Measurements from ENCODE around the gene ZNF836.
"Not testable (repeated sequence)": the region's sequence is repeated elsewhere in the genome, so short reads cannot be mapped to it uniquely, and the experiment has no call there.

The ZNF836 gene

DNA sequence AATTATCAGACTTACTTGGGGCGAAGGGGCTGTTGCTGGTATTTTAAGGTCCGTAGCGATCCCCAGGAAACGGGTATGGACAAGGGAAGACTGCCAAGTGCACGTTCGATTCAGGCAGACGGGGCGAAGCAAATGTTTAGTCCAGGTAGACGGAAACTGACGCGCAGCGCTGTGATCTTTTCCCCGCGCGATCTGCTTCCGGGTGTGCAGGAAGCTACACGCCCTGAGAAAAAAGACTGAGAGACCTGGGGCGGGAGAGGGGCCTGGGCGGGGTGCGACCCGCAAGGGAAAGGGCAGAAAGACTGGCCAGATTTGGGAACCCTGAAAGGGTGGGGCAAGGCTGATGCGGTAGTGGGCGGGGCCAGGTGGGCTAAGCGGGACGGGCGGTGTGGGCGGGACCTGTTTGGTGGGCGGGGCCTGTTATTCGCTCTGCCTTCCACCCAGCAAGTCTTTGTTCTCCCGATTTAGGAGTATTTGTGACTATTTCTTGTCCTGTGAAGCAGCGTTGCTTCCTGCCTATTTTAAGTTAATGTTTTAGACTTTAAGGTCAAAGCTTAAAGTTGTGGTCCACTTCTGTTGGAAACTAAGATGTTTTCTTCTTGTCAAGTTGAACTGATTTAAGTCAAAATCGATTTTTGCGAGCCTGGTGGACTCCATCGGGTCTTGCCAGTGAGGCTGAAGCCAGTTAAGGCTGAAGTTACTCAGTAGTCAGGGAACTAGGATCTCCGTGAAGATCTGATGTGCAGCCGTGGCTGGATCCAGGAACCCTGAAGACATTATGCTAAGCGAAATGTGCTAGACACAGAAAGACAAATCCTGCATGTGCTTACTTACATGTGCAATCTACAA lies at the start of gene ZNF836:
Gene ZNF836 (minus strand): TSS at position 301 of the 849 bp plus-strand sequence. CDS start 3,549 bp downstream, outside the sequence.
- H3K36me3 Mint-ChIP-seq (ENCODE audit: low read depth), result peaks cover 40% of the 10 kb centered on the region
- no peaks in the 10 kb centered on the region for H3K27me3 Mint-ChIP-seq (ENCODE audit: low read depth)
- peaks cover 21% of the 10 kb centered on the region for H3K4me1 Mint-ChIP-seq (ENCODE audit: low read depth)
- H3K9me3 Mint-ChIP-seq, result peaks cover 21% of the 10 kb centered on the region
- H3K4me3 Mint-ChIP-seq, result peak within 1 kb of the TSS; percentile 99
- H3K27ac Mint-ChIP-seq, result peak within 1 kb of the TSS; percentile 98
- DNase-seq (ENCODE audit: low spot score), result peak; percentile 81

DNA sequence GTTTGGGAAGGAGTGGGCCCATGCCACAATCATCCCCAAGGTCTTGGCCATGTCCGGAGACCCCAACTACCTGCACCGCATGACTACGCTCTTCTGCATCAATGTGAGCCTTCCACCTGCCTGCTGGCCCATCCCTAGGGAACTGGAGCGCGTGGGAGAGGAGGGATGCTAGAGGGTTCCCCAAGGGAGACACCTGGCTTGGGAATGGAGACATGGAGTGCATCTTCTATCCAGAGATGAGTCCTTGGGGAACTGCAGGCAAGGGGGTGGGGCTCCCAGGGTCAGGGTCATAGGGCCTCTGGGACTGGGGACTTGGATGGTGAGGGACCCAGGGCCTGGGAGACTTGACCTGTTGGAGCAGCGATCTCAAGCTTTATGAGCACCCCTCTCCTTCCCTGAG lies 49.6 kb upstream of the ZNF836 start:
- Mint-ChIP-seq H3K27ac (no peak overlapping the region), H3K4me1 (ENCODE audit: low read depth) (no peaks in the 10 kb centered on the region), H3K9me3 (no peaks in the 10 kb centered on the region), H3K36me3 (ENCODE audit: low read depth) (peaks cover 87% of the 10 kb centered on the region), H3K27me3 (ENCODE audit: low read depth) (no peaks in the 10 kb centered on the region), H3K4me3 (no peak overlapping the region)
- no peak for DNase-seq (ENCODE audit: low spot score)

DNA sequence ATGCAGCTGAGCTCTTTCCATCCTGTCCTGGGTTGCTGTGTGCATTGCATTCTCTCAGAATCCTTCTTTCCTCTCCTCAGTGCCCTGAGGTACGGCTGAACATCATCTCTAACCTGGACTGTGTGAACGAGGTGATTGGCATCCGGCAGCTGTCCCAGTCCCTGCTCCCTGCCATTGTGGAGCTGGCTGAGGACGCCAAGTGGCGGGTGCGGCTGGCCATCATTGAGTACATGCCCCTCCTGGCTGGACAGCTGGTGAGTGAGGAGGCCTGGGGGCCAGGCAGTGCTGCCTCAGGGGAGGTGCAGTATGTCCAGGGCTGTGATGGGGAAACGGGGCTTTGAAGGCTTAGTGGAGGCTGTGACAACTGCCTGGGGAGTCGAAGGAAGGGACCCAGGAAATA lies 48.2 kb upstream of the ZNF836 start:
- DNase-seq (ENCODE audit: low spot score), result no peak
- H3K27ac Mint-ChIP-seq, result no peak overlapping the region
- H3K4me3 Mint-ChIP-seq, result no peak overlapping the region
- peaks cover 86% of the 10 kb centered on the region for H3K36me3 Mint-ChIP-seq (ENCODE audit: low read depth)
- H3K9me3 Mint-ChIP-seq, result no peaks in the 10 kb centered on the region
- no peaks in the 10 kb centered on the region for H3K4me1 Mint-ChIP-seq (ENCODE audit: low read depth)
- H3K27me3 Mint-ChIP-seq (ENCODE audit: low read depth), result no peaks in the 10 kb centered on the region

DNA sequence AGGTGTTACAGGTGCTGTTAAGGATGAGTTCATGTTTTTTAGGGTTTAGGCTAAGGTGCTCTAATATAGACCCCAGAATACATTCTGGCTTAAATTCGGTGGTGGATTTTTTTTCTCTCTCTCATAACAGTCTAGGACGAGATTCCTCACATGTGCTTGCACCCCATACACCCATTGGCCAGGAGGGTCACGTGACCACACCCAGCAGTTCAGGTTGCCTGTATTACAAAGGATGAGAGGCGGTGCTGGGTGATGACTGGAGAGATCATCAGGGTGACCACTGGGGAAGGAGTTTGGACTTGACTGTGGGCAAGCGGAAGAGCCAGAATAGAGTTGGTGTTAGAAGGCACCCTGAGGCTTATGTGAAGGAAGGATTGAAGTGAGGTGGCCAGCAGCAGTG lies 46.2 kb upstream of the ZNF836 start:
- Mint-ChIP-seq H3K36me3 (ENCODE audit: low read depth) (peaks cover 85% of the 10 kb centered on the region), H3K9me3 (no peaks in the 10 kb centered on the region), H3K27ac (no peak overlapping the region), H3K4me3 (no peak overlapping the region), H3K27me3 (ENCODE audit: low read depth) (no peaks in the 10 kb centered on the region), H3K4me1 (ENCODE audit: low read depth) (no peaks in the 10 kb centered on the region)
- no peak for DNase-seq (ENCODE audit: low spot score)

DNA sequence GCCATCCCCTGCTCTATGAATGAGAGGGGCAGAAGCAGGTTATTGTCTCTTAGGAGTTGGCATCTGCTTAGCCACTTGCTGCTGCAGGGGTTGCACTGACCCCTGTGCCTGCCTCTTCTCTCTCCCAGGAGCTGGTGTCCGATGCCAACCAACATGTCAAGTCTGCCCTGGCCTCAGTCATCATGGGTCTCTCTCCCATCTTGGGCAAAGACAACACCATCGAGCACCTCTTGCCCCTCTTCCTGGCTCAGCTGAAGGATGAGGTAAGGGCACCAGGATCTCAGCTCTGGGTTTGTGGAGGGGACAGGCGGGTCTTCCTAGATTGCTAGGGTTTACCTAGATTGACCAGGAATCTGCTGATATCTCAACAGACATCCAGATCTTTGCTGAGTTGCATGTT lies 45.0 kb upstream of the ZNF836 start:
- Mint-ChIP-seq H3K36me3 (ENCODE audit: low read depth) (peaks cover 85% of the 10 kb centered on the region), H3K9me3 (no peaks in the 10 kb centered on the region), H3K4me3 (no peak overlapping the region), H3K4me1 (ENCODE audit: low read depth) (no peaks in the 10 kb centered on the region), H3K27me3 (ENCODE audit: low read depth) (no peaks in the 10 kb centered on the region), H3K27ac (no peak overlapping the region)
- DNase-seq (ENCODE audit: low spot score), result no peak

DNA sequence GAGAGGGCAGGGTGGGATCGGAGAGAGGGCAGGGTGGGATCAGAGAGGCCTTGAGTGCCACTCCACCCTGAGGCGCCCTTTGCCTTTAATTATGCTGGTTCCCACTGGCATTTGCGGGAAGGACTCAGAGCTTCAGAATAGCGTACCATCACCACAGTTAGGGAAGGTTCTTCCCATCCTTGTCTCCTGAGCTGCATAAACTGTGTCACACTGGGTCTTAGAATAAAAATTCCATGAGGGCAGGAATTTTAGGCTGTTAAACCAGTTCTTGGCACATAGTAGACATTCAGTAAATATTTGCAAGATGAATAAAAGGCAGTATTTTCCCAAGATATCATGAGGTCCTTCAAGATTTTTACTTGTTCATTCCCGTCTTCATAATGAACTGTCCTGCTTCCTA lies 42.8 kb upstream of the ZNF836 start:
- DNase-seq (ENCODE audit: low spot score), result no peak
- Mint-ChIP-seq H3K36me3 (ENCODE audit: low read depth) (peaks cover 79% of the 10 kb centered on the region), H3K27ac (no peak overlapping the region), H3K4me1 (ENCODE audit: low read depth) (no peaks in the 10 kb centered on the region), H3K4me3 (no peak overlapping the region), H3K27me3 (ENCODE audit: low read depth) (no peaks in the 10 kb centered on the region), H3K9me3 (no peaks in the 10 kb centered on the region)

DNA sequence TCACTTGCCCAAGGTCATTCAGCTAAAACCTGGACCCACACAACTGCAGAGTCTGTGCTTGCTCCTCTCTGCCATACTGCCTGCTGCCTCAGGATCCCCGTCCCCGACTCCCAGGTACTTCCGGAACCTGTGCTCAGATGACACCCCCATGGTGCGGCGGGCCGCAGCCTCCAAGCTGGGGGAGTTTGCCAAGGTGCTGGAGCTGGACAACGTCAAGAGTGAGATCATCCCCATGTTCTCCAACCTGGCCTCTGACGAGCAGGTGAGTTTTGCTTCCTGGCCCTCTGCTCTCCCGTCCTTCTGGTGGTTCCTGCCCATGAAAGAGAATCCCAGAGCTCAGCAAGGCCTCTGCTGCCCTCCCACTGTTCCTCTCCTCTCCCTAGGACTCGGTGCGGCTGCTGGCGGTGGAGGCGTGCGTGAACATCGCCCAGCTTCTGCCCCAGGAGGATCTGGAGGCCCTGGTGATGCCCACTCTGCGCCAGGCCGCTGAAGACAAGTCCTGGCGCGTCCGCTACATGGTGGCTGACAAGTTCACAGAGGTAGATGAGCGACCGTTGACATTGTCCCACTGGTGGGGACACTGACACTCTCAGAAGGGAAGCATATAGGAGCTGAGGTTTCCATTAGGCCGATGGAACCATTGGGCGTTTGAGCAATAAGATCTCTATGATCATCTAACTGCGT lies 41.3 kb upstream of the ZNF836 start:
- Mint-ChIP-seq H3K27ac (no peak overlapping the region), H3K27me3 (ENCODE audit: low read depth) (no peaks in the 10 kb centered on the region), H3K9me3 (no peaks in the 10 kb centered on the region), H3K4me1 (ENCODE audit: low read depth) (no peaks in the 10 kb centered on the region), H3K36me3 (ENCODE audit: low read depth) (peaks cover 77% of the 10 kb centered on the region), H3K4me3 (no peak overlapping the region)
- no peak for DNase-seq (ENCODE audit: low spot score)

DNA sequence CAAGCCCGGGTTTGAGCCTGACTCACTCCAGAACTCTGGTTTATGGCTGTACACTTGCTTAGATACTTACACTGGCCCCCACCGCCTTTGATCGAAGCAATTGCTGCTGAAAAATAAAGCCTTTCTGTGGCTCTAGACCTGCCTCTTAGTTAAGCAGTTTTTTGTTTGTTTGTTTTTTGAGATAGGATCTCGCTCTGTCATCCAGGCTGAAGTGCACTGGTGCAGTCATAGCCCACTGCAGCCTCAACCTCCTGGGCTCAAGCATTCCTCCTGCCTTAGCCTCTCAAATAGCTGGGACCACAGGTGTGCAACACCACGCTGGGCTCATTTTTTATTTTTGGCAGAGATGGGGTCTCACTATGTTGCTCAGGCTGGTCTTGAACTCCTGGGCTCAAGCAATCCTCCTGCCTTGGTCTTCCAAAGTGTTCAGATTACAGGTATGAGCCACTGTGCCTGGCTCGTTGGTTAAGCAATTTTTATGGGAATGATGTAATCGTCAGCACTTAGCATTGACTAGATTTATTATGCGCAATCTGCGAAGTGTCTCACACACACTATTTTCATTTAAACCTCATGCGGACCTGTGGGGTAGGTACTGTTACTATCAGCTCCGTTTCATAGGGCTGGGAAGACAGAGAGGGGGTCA lies 40.6 kb upstream of the ZNF836 start:
- H3K36me3 Mint-ChIP-seq (ENCODE audit: low read depth), result peaks cover 76% of the 10 kb centered on the region
- no peaks in the 10 kb centered on the region for H3K4me1 Mint-ChIP-seq (ENCODE audit: low read depth)
- no peak overlapping the region for H3K27ac Mint-ChIP-seq
- no peaks in the 10 kb centered on the region for H3K9me3 Mint-ChIP-seq
- DNase-seq (ENCODE audit: low spot score), result no peak
- no peaks in the 10 kb centered on the region for H3K27me3 Mint-ChIP-seq (ENCODE audit: low read depth)
- H3K4me3 Mint-ChIP-seq, result no peak overlapping the region

DNA sequence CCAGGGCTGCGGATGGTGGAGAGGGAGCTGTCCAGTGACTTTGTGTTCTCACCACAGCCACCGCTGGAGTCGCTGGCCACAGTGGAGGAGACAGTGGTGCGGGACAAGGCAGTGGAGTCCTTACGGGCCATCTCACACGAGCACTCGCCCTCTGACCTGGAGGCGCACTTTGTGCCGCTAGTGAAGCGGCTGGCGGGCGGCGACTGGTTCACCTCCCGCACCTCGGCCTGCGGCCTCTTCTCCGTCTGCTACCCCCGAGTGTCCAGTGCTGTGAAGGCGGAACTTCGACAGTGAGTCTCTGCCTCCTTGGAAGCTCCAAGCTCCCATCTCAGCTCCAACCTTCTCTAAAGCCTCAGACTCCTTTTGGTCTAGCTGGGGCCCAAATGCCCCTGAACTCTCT lies 39.8 kb upstream of the ZNF836 start:
- H3K27ac Mint-ChIP-seq, result no peak overlapping the region
- no peaks in the 10 kb centered on the region for H3K4me1 Mint-ChIP-seq (ENCODE audit: low read depth)
- H3K9me3 Mint-ChIP-seq, result no peaks in the 10 kb centered on the region
- H3K36me3 Mint-ChIP-seq (ENCODE audit: low read depth), result peaks cover 79% of the 10 kb centered on the region
- no peaks in the 10 kb centered on the region for H3K27me3 Mint-ChIP-seq (ENCODE audit: low read depth)
- DNase-seq (ENCODE audit: low spot score), result no peak
- no peak overlapping the region for H3K4me3 Mint-ChIP-seq

DNA sequence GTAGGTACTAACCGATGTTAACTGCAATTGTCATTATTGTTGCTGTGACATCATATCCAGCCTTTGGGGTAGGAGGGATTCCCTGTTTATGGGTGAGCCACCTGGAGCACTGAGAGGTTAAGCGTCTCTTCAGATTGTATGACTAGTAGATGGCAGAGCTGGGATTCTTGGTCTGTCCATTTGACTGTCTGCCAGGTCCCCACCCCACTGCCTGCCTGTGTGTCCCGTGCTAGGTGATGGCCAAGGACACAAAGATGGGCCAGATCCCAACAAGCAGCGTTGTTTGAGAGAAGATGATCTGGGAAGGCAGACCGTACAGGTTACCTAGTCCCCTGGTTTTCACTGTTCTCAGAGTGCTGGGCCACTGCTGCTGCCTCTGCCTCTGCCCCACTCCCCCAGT lies 35.1 kb upstream of the ZNF836 start:
- Mint-ChIP-seq H3K27me3 (ENCODE audit: low read depth) (no peaks in the 10 kb centered on the region), H3K36me3 (ENCODE audit: low read depth) (peaks cover 80% of the 10 kb centered on the region), H3K4me1 (ENCODE audit: low read depth) (no peaks in the 10 kb centered on the region), H3K4me3 (no peak overlapping the region), H3K27ac (no peak overlapping the region), H3K9me3 (no peaks in the 10 kb centered on the region)
- no peak for DNase-seq (ENCODE audit: low spot score)

DNA sequence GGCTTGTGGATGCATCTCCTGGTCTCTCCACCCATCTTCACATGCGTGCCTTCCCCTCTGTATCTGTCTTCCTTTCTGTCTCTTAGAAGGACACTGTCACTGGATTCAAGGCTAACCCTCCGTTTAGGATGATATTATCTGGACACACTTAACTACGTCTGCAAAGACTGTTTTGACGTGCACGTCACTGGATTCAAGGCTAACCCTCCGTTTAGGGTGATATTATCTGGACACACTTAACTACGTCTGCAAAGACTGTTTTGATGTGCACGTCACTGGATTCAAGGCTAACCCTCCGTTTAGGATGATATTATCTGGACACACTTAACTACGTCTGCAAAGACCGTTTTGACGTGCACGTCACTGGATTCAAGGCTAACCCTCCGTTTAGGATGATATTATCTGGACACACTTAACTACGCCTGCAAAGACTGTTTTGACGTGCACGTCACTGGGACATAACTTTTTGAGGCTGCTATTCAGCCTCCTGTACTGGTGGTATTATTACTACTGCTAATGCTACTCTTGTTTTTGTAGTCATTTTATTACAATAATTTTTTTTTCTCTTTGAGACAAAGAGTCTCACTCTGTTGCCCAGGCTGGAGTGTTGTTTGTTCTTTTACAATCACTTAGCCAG lies 29.5 kb upstream of the ZNF836 start:
- H3K9me3 Mint-ChIP-seq; DNase-seq (ENCODE audit: low spot score); H3K27me3 Mint-ChIP-seq (ENCODE audit: low read depth); H3K4me3 Mint-ChIP-seq; H3K27ac Mint-ChIP-seq; H3K4me1 Mint-ChIP-seq (ENCODE audit: low read depth): not testable (repeated sequence)
- peaks cover 66% of the 10 kb centered on the region for H3K36me3 Mint-ChIP-seq (ENCODE audit: low read depth)

DNA sequence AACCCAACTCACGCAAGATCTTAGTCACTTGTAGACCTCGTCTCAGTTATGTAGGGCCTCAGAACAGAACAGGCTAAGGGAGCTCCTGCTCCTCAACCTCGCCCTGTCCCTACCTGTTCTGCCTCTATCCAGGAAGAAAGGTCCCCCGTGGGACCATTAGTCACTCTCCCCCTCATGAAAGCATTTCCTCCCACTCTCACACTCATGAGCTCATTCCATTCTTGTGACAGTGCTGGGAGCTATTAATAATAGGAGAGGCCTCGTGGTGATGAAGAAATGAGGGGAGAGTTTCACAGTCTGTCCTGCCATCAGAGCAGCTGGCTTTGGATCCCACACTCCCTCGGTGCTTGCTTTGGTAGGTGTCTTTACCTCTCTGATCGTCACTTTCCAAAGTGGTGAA lies 28.6 kb upstream of the ZNF836 start:
- Mint-ChIP-seq H3K27ac (no peak overlapping the region), H3K4me1 (ENCODE audit: low read depth) (no peaks in the 10 kb centered on the region), H3K27me3 (ENCODE audit: low read depth) (no peaks in the 10 kb centered on the region), H3K9me3 (no peaks in the 10 kb centered on the region), H3K4me3 (no peak overlapping the region), H3K36me3 (ENCODE audit: low read depth) (peaks cover 62% of the 10 kb centered on the region)
- DNase-seq (ENCODE audit: low spot score), result no peak

DNA sequence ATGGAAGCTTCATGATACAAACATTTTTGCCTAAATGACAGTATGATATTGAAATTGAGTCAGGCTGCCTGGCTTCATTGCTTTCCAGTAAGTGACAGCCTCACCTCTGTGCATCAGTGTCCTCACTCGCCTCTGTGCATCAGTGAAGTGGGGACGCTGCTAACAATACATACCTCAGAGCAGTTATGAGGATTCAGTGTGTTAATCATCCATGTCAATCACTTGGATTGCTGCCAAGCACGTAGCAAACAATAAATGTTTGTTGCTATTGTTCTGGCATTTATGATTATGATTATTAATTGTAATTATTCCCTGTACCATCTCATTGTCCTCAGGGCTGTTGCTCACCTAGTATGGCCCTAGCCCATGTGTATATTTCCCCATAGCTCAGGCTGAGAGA lies 27.3 kb upstream of the ZNF836 start:
- DNase-seq (ENCODE audit: low spot score), result no peak
- no peaks in the 10 kb centered on the region for H3K9me3 Mint-ChIP-seq
- no peak overlapping the region for H3K27ac Mint-ChIP-seq
- peaks cover 5% of the 10 kb centered on the region for H3K4me1 Mint-ChIP-seq (ENCODE audit: low read depth)
- H3K36me3 Mint-ChIP-seq (ENCODE audit: low read depth), result peaks cover 62% of the 10 kb centered on the region
- H3K4me3 Mint-ChIP-seq, result no peak overlapping the region
- no peaks in the 10 kb centered on the region for H3K27me3 Mint-ChIP-seq (ENCODE audit: low read depth)

DNA sequence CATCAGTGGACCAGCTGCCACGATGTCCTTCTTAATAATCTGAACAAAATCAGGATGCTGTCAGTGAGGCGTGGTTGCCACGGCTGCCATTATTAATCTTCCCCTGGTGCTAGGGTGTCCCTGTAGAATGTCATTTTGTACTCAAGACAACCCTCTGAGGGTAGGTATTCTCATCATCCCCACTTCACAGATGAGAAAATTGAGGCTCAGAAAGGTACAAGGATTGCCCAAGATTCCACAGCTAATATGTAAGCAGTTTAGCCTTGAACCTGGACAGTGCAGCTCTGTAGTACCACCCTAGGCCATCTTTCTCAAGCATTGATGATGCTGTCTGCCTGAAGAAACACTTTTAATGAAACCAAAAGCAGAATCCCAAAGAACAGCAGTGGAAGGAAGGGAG lies 26.5 kb upstream of the ZNF836 start:
- H3K36me3 Mint-ChIP-seq (ENCODE audit: low read depth), result peaks cover 59% of the 10 kb centered on the region
- H3K9me3 Mint-ChIP-seq, result no peaks in the 10 kb centered on the region
- no peak overlapping the region for H3K4me3 Mint-ChIP-seq
- no peak overlapping the region for H3K27ac Mint-ChIP-seq
- H3K4me1 Mint-ChIP-seq (ENCODE audit: low read depth), result peaks cover 6% of the 10 kb centered on the region
- H3K27me3 Mint-ChIP-seq (ENCODE audit: low read depth), result no peaks in the 10 kb centered on the region
- no peak for DNase-seq (ENCODE audit: low spot score)
